ENCODE measurements around the gene PES1.
"Not testable (repeated sequence)": the region's sequence is repeated elsewhere in the genome, so short reads cannot be mapped to it uniquely, and the experiment has no call there.

The PES1 gene

DNA sequence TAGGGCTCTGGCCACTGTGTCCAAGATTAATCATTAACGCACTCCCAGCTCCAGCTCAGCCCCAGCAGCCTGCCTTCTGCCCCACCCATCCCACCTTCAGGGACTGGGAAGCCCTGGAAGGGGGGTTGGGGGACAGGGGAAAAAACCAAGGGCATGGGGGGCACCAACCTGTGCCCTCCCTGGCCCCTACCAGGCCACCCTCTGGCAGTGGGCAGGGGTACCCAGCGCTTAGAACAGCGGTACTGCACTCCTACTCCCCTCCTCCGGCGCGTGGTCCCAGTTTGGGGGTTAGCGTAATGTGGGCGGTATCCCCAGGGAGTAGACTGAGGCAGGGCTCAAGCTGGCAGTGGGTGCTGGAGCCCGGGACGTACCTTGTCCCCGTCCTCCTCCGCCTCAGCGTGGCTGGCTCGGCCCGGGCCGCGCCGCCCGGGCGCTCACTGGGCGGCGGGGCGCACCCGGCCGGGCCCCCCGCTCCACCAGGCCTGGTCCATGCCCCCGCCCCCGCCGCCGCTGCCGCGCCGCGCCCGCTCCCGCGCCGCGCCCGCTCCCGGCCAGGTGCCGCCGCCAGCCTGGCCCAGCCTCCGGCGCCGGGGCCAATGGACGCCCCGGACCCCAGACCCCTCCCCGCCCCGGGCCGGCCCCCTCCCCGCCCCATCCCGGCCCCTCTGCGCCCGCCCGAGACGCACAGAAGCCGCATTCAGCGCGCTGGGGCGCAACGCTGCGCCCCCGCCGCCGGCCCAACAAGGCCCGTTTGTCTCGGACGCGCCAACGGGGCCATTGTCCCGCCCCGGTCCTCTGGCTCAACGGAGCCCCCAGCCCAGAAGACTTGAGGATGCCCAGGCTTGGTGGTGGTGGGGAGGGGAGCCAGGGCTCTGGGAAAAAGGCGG, 17.4 kb downstream of the PES1 start, which contains the start of gene GAL3ST1:
Gene GAL3ST1, minus strand, starts transcription at position 571 of the 887 bp plus-strand sequence. CDS start 17,273 bp downstream, outside the sequence.
- Mint-ChIP-seq H3K9me3 (no peaks in the 10 kb centered on the region), H3K36me3 (ENCODE audit: low read depth) (peaks cover 23% of the 10 kb centered on the region), H3K27me3 (ENCODE audit: low read depth) (no peaks in the 10 kb centered on the region), H3K4me1 (ENCODE audit: low read depth) (no peaks in the 10 kb centered on the region), H3K27ac (no peak within 1 kb of the TSS), H3K4me3 (no peak within 1 kb of the TSS)

DNA sequence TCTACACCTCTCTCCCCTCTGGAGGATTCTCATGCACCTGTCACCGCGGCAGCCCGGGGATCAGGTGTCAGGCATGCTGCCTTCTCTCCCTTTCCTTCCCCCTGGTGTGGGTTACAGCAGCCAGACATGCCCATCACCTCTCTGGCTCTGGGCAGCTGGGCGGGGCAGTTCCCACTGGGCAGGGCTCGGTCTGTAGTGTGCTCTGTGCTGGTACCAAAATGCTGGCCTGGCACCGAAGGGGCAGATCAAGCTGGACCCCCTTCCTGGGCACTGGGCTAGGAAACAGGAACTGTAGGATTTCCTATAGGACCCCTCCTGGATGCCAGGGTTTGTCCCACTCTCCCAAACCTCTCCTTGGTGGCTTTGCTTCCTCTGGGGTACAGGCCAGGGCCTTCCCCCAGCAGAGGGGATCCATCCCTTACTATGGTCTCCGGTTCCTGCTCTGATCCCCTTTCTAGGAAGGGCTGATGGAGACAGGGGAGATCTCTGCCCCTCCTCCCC, 18.1 kb downstream of the PES1 start:
- Mint-ChIP-seq H3K27ac (no peak overlapping the region), H3K4me3 (no peak overlapping the region), H3K9me3 (no peaks in the 10 kb centered on the region), H3K27me3 (ENCODE audit: low read depth) (no peaks in the 10 kb centered on the region), H3K4me1 (ENCODE audit: low read depth) (no peaks in the 10 kb centered on the region), H3K36me3 (ENCODE audit: low read depth) (peaks cover 17% of the 10 kb centered on the region)

DNA sequence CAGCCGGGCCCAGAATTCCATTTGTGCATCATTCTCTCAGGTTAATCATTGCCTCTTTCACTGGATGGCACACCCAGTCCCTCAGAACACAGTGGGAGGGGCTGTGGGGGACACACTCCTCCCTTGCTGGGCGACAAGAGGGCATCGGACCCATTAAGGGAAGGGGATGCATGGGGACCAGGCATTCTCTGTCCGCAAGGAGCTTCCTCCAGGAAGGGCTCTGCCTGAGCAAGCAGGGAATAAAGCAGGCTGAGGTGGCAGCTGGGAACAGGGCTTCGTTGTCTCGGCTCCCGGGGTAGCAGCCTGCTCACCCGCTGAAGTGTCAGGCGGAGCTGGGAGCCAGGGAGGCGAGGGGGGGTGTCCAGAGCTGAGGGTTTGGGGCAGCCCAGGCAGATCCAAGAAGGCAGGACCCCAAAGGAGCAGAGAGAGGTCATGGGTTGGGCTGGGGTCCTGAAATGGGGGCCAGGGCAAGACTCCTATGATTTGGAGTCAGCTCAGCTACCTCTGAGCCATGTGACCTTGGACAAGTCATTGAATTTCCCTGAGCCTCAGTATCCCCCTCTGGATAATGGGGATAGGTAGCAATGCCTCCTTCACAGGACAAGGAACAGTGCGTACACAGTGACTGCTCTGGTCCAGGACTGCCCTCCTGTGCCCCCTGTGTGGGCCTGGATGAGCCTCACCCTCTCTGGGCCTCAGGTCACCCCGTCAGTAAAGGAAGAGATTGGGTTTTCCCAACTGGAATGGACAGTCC, 18.7 kb downstream of the PES1 start:
- no peaks in the 10 kb centered on the region for H3K27me3 Mint-ChIP-seq (ENCODE audit: low read depth)
- no peak overlapping the region for H3K4me3 Mint-ChIP-seq
- H3K36me3 Mint-ChIP-seq (ENCODE audit: low read depth), result peaks cover 17% of the 10 kb centered on the region

DNA sequence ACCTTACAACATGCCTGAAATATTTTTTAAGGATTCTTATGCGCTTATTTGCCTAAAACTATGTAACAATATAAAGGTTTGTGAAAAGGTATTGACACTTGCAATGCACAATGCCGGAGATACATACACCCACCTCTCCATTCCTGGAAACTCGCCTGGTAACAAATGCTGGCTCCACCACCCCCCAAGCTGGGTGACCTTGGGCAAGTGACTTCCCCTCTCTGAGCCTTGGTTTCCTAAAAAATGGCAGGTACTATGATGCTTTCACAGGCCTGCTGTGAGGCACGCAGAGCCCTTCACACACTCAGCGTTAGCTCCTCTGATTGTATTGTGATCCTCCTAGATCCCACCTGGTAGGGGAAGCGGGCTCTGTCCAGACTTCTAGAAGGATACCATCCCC, 19.5 kb downstream of the PES1 start:
- no peak overlapping the region for H3K4me3 Mint-ChIP-seq
- H3K4me1 Mint-ChIP-seq (ENCODE audit: low read depth), result no peaks in the 10 kb centered on the region
- H3K27ac Mint-ChIP-seq, result no peak overlapping the region
- no peaks in the 10 kb centered on the region for H3K9me3 Mint-ChIP-seq
- H3K27me3 Mint-ChIP-seq (ENCODE audit: low read depth), result no peaks in the 10 kb centered on the region
- H3K36me3 Mint-ChIP-seq (ENCODE audit: low read depth), result peaks cover 14% of the 10 kb centered on the region

More for the DNA sequence above, 18.7 kb downstream of the PES1 start:
- Mint-ChIP-seq H3K27ac (no peak overlapping the region), H3K4me1 (ENCODE audit: low read depth) (no peaks in the 10 kb centered on the region), H3K9me3 (no peaks in the 10 kb centered on the region)

DNA sequence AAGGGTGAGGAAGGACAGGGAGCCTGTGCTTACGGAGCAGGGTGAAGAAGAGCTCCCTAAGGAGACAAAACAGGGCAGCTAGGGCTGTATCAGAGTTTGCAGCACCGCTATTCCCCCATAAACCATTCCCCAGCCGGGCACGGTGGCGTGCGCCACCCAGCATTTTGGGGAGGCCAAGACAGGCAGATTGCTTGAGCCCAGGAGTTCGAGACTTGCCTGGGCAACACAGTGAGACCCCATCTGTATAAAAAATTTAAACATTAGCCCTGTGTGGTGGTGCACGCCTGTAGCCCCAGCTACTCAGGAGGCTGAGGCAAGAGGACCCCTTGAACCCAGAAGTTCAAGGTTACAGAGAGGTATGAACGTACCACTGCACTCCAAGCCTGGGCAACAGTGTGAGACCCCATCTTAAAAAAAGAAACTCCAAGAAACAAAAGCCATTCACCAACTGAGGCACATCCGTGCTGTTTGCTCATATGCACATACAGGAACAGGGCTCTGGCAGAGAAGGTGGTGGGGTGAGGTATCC, 22.0 kb downstream of the PES1 start:
- no peaks in the 10 kb centered on the region for H3K27me3 Mint-ChIP-seq (ENCODE audit: low read depth)

DNA sequence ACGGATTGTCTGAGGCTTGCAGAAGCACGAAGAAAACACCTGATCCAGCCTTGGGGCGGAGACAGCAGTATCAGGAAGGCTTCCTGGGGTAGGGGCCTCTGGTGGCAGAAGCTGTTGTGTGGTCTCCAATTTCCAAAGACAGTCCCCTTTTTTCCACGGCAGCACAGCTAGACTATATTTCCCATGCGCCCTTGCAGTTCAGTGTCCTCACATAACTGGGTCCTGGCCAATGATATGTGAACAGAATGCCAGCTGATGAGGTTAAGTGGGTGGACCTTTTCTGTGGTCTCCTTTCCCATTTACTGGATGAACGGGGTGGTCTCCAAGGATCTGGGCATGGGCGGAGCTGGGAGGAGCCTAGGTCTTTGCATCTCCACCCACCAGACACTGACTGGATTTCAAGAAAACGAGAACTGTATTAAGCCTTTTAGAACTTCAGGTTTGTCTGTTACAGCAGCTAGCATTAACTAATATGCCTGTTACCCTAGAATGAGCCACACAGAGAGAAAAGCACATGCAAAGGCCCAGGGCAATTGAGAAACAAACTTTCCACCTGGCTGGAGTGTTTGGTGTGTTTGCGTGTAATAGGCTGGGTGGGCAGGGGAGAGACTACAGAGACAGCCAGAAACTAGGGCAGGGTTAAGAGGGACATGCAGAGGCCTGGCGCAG, 23.4 kb downstream of the PES1 start:
- Mint-ChIP-seq H3K4me1 (ENCODE audit: low read depth) (no peaks in the 10 kb centered on the region), H3K9me3 (no peaks in the 10 kb centered on the region), H3K27ac (no peak overlapping the region), H3K36me3 (ENCODE audit: low read depth) (no peaks in the 10 kb centered on the region), H3K4me3 (no peak overlapping the region), H3K27me3 (ENCODE audit: low read depth) (no peaks in the 10 kb centered on the region)

More for the DNA sequence above, 22.0 kb downstream of the PES1 start:
- Mint-ChIP-seq H3K27ac (no peak overlapping the region), H3K4me3 (no peak overlapping the region), H3K9me3 (no peaks in the 10 kb centered on the region), H3K4me1 (ENCODE audit: low read depth) (no peaks in the 10 kb centered on the region), H3K36me3 (ENCODE audit: low read depth) (no peaks in the 10 kb centered on the region)

DNA sequence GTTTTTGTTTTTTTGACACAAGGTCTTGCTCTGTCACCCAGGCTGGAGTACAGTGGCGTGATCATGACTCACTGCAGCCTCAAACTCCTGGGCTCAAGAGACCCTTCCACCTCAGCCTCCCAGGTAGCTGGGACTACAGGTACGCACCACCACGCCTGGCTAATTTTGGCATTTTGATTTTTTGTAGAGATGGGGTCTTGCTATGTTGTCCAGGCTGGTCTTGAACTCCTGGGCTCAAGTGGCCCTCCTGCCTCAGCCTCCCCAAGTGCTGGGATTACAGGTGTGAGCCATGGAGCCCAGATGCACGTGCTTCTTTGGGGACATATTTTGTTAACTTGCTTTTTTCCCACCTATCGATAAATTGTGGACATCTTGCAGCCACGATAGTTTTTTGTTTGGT, 24.4 kb downstream of the PES1 start:
- H3K4me1 Mint-ChIP-seq (ENCODE audit: low read depth), result not testable (repeated sequence)

DNA sequence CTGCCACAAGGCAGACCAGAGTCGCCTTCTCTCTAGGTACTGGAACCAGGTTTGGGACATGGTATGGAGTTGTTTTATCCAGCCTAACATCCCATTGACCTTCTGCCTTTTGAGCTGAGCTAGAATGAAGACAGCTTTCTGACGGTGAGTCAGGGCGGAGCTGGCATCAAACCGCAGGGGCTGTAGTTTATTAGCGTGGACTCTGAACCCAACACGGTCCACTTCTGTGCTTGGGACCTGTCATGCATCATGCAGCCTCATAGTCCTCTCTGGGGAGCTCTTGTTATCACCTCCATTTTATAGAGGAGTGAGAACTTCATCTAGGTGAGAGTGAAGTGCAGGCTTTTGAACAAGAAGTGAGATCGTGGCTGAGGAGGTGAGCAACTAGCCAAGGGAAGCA, 25.6 kb downstream of the PES1 start:
- no peak overlapping the region for H3K4me3 Mint-ChIP-seq
- no peak overlapping the region for H3K27ac Mint-ChIP-seq
- no peaks in the 10 kb centered on the region for H3K4me1 Mint-ChIP-seq (ENCODE audit: low read depth)
- H3K27me3 Mint-ChIP-seq (ENCODE audit: low read depth), result no peaks in the 10 kb centered on the region
- H3K9me3 Mint-ChIP-seq, result no peaks in the 10 kb centered on the region
- H3K36me3 Mint-ChIP-seq (ENCODE audit: low read depth), result no peaks in the 10 kb centered on the region

More for the DNA sequence above, 24.4 kb downstream of the PES1 start:
- H3K36me3 Mint-ChIP-seq (ENCODE audit: low read depth); H3K4me3 Mint-ChIP-seq; H3K9me3 Mint-ChIP-seq; H3K27ac Mint-ChIP-seq; H3K27me3 Mint-ChIP-seq (ENCODE audit: low read depth): not testable (repeated sequence)

DNA sequence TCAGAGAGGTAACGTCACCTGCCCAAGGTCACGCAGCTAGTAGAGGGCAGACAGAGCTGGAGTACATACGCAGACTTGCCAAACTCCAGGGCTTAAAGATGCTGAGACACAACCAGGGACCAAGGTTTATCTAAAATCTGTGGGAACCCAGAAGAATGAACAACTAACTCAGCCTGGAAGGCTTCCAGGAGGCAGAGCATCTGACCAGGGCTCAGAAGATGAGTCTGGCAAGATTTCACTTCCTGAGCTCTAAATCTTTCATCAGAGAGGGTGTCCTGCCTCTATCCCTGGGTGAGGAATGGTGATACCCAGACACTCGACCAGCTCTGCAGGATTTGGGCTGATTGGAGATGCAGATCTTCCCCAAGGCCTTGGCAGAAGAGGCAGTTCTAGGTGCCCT, 26.4 kb downstream of the PES1 start:
- no peak overlapping the region for H3K4me3 Mint-ChIP-seq
- H3K4me1 Mint-ChIP-seq (ENCODE audit: low read depth), result no peaks in the 10 kb centered on the region
- H3K36me3 Mint-ChIP-seq (ENCODE audit: low read depth), result no peaks in the 10 kb centered on the region
- no peaks in the 10 kb centered on the region for H3K27me3 Mint-ChIP-seq (ENCODE audit: low read depth)
- H3K9me3 Mint-ChIP-seq, result no peaks in the 10 kb centered on the region
- H3K27ac Mint-ChIP-seq, result no peak overlapping the region

DNA sequence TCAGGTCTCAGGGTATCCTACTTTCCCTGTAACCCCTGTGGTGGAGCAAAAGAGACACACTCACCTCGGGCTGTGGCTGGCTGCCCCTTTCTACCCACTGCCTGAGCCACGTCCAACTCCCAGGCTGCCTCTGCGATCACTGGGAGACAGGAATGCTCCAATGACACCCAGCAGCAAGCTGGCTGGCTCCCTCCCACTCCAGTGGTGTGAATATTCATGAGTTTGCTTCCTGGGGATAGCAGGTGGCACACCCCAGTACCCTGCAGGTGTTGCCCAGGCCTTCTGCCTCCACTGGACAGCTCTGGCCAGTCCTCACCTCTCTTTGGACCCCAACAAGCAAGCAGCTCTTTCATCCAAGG, 27.0 kb downstream of the PES1 start:
- Mint-ChIP-seq H3K27ac (no peak overlapping the region), H3K27me3 (ENCODE audit: low read depth) (no peaks in the 10 kb centered on the region), H3K9me3 (no peaks in the 10 kb centered on the region), H3K4me3 (no peak overlapping the region), H3K4me1 (ENCODE audit: low read depth) (no peaks in the 10 kb centered on the region), H3K36me3 (ENCODE audit: low read depth) (no peaks in the 10 kb centered on the region)

DNA sequence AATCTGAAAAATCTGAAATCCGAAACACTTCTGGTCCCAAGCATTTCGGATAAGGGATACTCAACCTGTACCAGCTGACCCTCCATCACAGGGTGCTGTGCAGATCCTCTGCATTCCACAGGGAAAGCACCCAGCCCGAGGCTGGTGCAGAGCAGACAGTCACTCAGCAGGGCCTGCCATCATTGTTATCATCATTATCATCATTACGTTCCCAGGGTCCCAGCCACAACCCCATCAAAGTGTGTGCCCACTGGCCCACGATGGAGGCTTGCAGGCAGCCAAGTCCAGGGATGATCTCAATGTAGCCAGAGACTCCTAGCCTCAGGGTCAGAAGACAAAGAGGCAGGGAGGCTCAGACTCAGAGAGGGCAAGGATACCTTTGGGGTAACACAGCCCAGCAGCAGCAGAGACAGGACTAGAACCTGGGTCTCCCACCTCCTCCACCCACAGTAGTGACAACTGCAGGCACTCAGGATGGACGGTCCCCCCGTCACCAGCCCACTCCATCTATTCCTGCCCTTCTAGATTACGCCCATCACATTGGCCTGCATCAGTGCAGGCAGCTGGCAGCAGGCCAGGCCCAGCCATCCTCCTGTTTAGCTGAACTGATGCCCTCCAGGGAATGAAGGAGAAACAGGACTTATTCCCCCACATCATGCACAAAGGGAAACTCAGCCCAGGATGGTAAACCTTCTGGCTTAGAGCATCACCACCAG, 27.5 kb downstream of the PES1 start:
- Mint-ChIP-seq H3K27ac (no peak overlapping the region), H3K4me3 (no peak overlapping the region), H3K4me1 (ENCODE audit: low read depth) (no peaks in the 10 kb centered on the region), H3K27me3 (ENCODE audit: low read depth) (no peaks in the 10 kb centered on the region), H3K36me3 (ENCODE audit: low read depth) (no peaks in the 10 kb centered on the region), H3K9me3 (no peaks in the 10 kb centered on the region)

DNA sequence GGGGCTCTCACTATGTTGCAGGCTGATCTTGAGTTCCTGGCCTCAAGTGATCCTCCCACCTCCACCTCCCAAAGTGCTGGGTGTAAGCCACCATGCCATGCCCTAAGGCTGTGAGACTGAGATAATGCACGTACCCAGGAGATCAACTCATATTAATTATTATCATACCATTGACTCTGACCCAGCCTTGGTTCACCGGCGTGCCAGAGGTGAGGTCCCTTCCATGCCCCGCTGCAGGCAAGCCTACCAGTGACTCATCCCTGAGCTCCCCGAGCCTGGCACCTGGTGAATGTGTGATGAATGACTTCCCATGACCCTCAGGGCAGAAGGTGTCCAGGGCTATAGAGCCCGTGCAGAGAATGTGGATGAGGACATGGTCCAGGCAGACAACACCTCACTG, 29.3 kb downstream of the PES1 start:
- Mint-ChIP-seq H3K9me3 (no peaks in the 10 kb centered on the region), H3K27me3 (ENCODE audit: low read depth) (no peaks in the 10 kb centered on the region), H3K4me3 (no peak overlapping the region), H3K36me3 (ENCODE audit: low read depth) (no peaks in the 10 kb centered on the region), H3K27ac (no peak overlapping the region), H3K4me1 (ENCODE audit: low read depth) (no peaks in the 10 kb centered on the region)

DNA sequence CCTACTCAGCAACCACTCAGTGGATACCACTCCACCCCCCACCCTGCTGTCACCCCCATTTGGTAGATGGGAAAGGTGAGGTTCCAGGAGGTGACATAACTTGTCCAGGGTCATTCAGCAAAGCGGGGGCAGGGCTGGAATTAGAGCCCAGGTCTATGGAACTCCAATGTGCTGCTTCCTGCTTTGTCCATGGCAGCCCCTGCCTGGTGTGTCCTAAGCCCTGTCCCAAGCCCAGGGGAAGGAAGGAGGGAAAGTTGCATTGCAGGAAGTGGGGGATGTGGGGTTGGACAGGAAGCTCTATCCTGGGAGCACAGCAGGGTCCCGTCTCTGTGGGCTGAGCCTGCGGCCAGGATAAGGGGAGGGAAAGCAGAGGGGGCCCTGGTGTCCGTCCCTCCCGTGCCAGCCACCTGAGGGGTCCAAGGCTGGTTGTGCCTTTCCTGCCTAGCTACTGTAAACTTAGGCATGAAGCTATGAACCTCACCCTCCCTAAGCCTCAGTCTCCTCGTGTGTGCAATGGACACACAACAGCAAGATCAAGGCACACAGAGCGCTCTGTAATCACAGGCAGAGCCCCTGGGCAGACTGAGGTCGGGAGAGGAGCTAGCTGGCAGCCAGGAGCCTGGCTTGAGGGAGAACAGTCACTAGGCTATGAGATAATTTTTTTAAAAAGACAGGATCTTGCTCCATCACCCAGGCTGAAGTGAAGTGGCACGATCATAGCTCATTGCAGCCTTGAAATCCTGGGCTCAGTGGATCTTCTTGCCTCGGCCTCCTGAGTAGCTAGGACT, 30.1 kb downstream of the PES1 start:
- Mint-ChIP-seq H3K27me3 (ENCODE audit: low read depth) (no peaks in the 10 kb centered on the region), H3K4me1 (ENCODE audit: low read depth) (no peaks in the 10 kb centered on the region), H3K36me3 (ENCODE audit: low read depth) (no peaks in the 10 kb centered on the region), H3K9me3 (no peaks in the 10 kb centered on the region), H3K27ac (no peak overlapping the region), H3K4me3 (no peak overlapping the region)

Measured in T-helper 1 cell treated with Interleukin-12 subunit alpha and Interleukin-12 subunit beta and Interleukin-4 antibody, amounts not matched to agents 30 μg/mL and 1 μg/mL, for 36 hours (primary cell).